Fibroblast of lung (primary cell): ENCODE results near the gene CILP.

Source experiments
- EZH2 ChIP-seq: IDR thresholded peaks from 2 replicates; pipeline ENCODE4 v1.5.1; 2012; ENCODE audit warnings: low read length, control low read depth, mild to moderate bottlenecking; ENCODE audit errors: missing control alignments
- TF ChIP-seq, protein P1 (sequence below), 2 donors: IDR thresholded peaks in 1 of 2; conservative IDR thresholded peaks in 1 of 2; 1 replicate in 1 of 2; 2 replicates in 1 of 2; pipeline ENCODE4 v1.5.1; 2011 to 2012; ENCODE audit warnings: low read length in 2 of 2, control low read depth in 1 of 2, inconsistent platforms in 1 of 2, low read depth in 1 of 2, mild to moderate bottlenecking in 1 of 2

DNA sequence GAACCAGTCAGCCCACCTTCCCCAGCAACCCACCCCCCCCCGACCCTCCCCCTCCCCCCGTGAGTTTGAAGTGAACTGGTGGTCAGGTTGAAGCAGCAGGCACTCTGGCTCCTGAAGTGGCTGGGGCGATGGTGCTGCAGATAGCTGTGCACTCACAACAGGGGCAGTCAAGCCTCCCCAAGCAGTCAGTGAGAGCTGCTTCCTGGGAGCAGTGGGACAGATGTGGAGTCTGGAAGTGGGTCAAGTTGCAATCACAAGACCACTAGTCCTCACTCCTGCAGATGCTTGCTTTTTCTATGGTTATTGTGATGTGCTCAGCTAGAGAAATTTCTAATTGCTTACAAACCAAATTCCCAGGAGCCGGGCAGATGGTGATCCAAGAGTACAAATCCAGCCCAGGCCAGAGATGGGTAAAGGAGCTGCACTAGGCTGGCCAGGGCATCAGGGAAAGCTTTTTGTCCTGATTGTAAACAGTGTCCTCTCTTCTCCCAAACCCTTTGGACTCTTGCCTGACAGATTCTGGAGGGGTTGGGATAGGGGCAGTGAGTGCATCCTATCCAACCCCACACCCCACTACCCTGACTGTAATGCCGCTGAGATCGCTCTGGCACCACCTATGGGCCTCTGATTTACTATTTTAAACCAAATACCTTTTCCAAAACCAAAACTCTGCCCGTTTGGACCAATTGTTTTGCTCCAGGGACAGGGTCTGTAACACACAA is 16.3 kb downstream of the CILP start:
- no peak for TF ChIP-seq EZH2
- TF ChIP-seq, protein P1, sequence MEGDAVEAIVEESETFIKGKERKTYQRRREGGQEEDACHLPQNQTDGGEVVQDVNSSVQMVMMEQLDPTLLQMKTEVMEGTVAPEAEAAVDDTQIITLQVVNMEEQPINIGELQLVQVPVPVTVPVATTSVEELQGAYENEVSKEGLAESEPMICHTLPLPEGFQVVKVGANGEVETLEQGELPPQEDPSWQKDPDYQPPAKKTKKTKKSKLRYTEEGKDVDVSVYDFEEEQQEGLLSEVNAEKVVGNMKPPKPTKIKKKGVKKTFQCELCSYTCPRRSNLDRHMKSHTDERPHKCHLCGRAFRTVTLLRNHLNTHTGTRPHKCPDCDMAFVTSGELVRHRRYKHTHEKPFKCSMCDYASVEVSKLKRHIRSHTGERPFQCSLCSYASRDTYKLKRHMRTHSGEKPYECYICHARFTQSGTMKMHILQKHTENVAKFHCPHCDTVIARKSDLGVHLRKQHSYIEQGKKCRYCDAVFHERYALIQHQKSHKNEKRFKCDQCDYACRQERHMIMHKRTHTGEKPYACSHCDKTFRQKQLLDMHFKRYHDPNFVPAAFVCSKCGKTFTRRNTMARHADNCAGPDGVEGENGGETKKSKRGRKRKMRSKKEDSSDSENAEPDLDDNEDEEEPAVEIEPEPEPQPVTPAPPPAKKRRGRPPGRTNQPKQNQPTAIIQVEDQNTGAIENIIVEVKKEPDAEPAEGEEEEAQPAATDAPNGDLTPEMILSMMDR (conservative IDR thresholded peaks at IDR 0.05 in 1 of 2, IDR thresholded peaks at IDR 0.05 in 1 of 2; ENCODE audit: low read depth in 1 of 2, low read length in 2 of 2) = no peak
